Adipose tissue (tissue), 3 donors: ENCODE measurements around the gene CXCR6. TPM values are rescaled to one million over a fixed set of nuclear protein-coding genes. Genes with fewer than 3 reads are reported as not detected.
A peak's percentile ranks its signal among the peaks of the same experiment; 100 is the strongest.

ENCODE experiments used
- H3K27ac ChIP-seq: one replicate; pipeline ENCODE4 v1.5.1; 2013; ENCODE audit warnings: low read depth, low read length
- WGBS, 3 donors: extraction: QIAGEN DNeasy Blood & Tissue Kit; methylation state at CpG; one replicate each; pipeline ENCODE4 v1.1.7; 2013; 5-methylcytosine and 5-hydroxymethylcytosine counted together
- polyA plus RNA-seq, 3 donors: library from polyadenylated mRNA; stranded (reverse); fragments of 200-250 nt; gene quantifications; one replicate each; pipeline ENCODE4 v1.2.3, GENCODE V29; 2013
- donor health status: healthy with polysubstance abuse.
- donor health status: Bipolar disorder and iron deficiency.
- donor health status: healthy.

CXCR6 gene
- polyA plus RNA-seq, 3 donors: 0.22 to 1.1 (median 0.22) TPM

GRCh38 chr3:45979378-45979777 lies 36.1 kb downstream of the CXCR6 start:
- H3K27ac ChIP-seq: no peak overlapping the region
- WGBS, 3 donors: 71 to 92% (median 73%) methylated on average over 4 of the region's 4 CpGs

GRCh38 chr3:45980229-45980813 lies 37.1 kb downstream of the CXCR6 start:
- H3K27ac ChIP-seq: no peak overlapping the region
- WGBS, 3 donors: 80 to 92% (median 90%) methylated on average over 7 of the region's 7 CpGs

GRCh38 chr3:45980819-45981218 lies 37.6 kb downstream of the CXCR6 start:
- H3K27ac ChIP-seq: no peak overlapping the region
- 93 to 98% (median 96%) methylated on average over 2 of the region's 2 CpGs for WGBS, 3 donors

GRCh38 chr3:45981346-45982074 lies 38.2 kb downstream of the CXCR6 start:
- no peak overlapping the region for H3K27ac ChIP-seq
- 62 to 77% (median 71%) methylated on average over 2 of the region's 2 CpGs for WGBS, 3 donors

GRCh38 chr3:45983770-45984169 lies 40.5 kb downstream of the CXCR6 start:
- 78 to 85% (median 80%) methylated on average over 3 of the region's 3 CpGs for WGBS, 3 donors
- H3K27ac ChIP-seq: no peak overlapping the region

GRCh38 chr3:45984331-45985312 lies 41.4 kb downstream of the CXCR6 start:
- WGBS, 3 donors: 69 to 81% (median 79%) methylated on average over 8 of the region's 8 CpGs
- no peak overlapping the region for H3K27ac ChIP-seq

GRCh38 chr3:45985532-45986302 lies 42.5 kb downstream of the CXCR6 start:
- no peak overlapping the region for H3K27ac ChIP-seq
- WGBS, 3 donors: 59 to 88% (median 74%) methylated on average over 13 of the region's 13 CpGs

GRCh38 chr3:45986303-45986982 lies 43.2 kb downstream of the CXCR6 start:
- 30 to 79% (median 76%) methylated on average over 5 of the region's 5 CpGs for WGBS, 3 donors
- peak overlapping the region; percentile 17 for H3K27ac ChIP-seq

GRCh38 chr3:45987368-45988291 lies 44.4 kb downstream of the CXCR6 start:
- WGBS, 3 donors: 33 to 39% (median 35%) methylated on average over 8 of the region's 8 CpGs
- H3K27ac ChIP-seq: no peak overlapping the region

GRCh38 chr3:45988362-45988761 lies 45.1 kb downstream of the CXCR6 start:
- no peak overlapping the region for H3K27ac ChIP-seq
- WGBS, 3 donors: 51 to 57% (median 56%) methylated on average over 4 of the region's 4 CpGs

GRCh38 chr3:45988804-45989203 lies 45.5 kb downstream of the CXCR6 start:
- no peak overlapping the region for H3K27ac ChIP-seq
- WGBS, 3 donors: 73 to 94% (median 76%) methylated on average over 2 of the region's 2 CpGs

GRCh38 chr3:45990181-45990580 lies 46.9 kb downstream of the CXCR6 start:
- H3K27ac ChIP-seq: no peak overlapping the region
- WGBS, 3 donors: 60 to 89% (median 63%) methylated on average over 3 of the region's 3 CpGs

GRCh38 chr3:45991341-45991740 lies 48.1 kb downstream of the CXCR6 start:
- no peak overlapping the region for H3K27ac ChIP-seq
- WGBS, 3 donors: 68 to 76% (median 73%) methylated on average over 6 of the region's 6 CpGs

- 38 to 56% (median 53%) methylated on average over 2 of the region's 2 CpGs for WGBS, 3 donors
- no peak overlapping the region for H3K27ac ChIP-seq
Measured at GRCh38 chr3:45992133-45992729, 49.0 kb downstream of the CXCR6 start.

GRCh38 chr3:45992821-45993221 lies 49.6 kb downstream of the CXCR6 start:
- no peak overlapping the region for H3K27ac ChIP-seq
- 36 to 69% (median 43%) methylated on average over 2 of the region's 2 CpGs for WGBS, 3 donors

- H3K27ac ChIP-seq: no peak overlapping the region
- WGBS, 3 donors: 73 to 78% (median 76%) methylated on average over 3 of the region's 3 CpGs
Measured at GRCh38 chr3:45993421-45994027, 50.3 kb downstream of the CXCR6 start.
